Measurements from ENCODE around the gene GSTM2. TPM values are rescaled to one million over a fixed set of nuclear protein-coding genes. Genes with fewer than 3 reads are reported as not detected.

The GSTM2 gene
- total RNA-seq, 1 donor from 2014 or later = 15.6 TPM

GRCh38 chr1:109649491-109649914, 18.4 kb upstream of the GSTM2 start:
- Histone ChIP-seq H3K36me3 (no peaks in the 10 kb centered on the region), H3K4me2 (peak overlapping the region; percentile 1), H3K4me3 (no peak overlapping the region), H3K27me3 (peaks cover 43% of the 10 kb centered on the region), H3K4me1 (no peaks in the 10 kb centered on the region), H3F3A (ENCODE audit: low read depth) (no peaks in the 10 kb centered on the region), H3K27ac (no peak overlapping the region), H3K9ac (no peak overlapping the region), H3K9me3 (ENCODE audit: low read depth) (no peaks in the 10 kb centered on the region), H4K20me1 (ENCODE audit: low read depth) (no peaks in the 10 kb centered on the region), H2AFZ (replicated peaks) (peak overlapping the region; percentile 80), H3K79me2 (ENCODE audit: low read depth) (no peaks in the 10 kb centered on the region)
- peaks cover 3% of the 10 kb centered on the region for H3K27me3 Mint-ChIP-seq (ENCODE audit: insufficient read depth, low read depth)
- H3K36me3 Mint-ChIP-seq = no peaks in the 10 kb centered on the region
- H3K9me3 Mint-ChIP-seq = peaks cover 16% of the 10 kb centered on the region
- no peak overlapping the region for H3K4me3 Mint-ChIP-seq
- peak; percentile 33 for TF ChIP-seq CTCF (IDR thresholded peaks at IDR 0.05)
- no peak for TF ChIP-seq EZH2phosphoT487 (IDR thresholded peaks at IDR 0.05)
- peaks cover 13% of the 10 kb centered on the region for H3K4me1 Mint-ChIP-seq
- no peak for DNase-seq (ENCODE audit: low spot score)
- H3K27ac Mint-ChIP-seq = no peak overlapping the region

GRCh38 chr1:109650609-109651008, 17.2 kb upstream of the GSTM2 start:
- H3K9me3 Mint-ChIP-seq = peaks cover 10% of the 10 kb centered on the region

GRCh38 chr1:109652402-109652801, 15.5 kb upstream of the GSTM2 start:
- Mint-ChIP-seq H3K9me3 (no peaks in the 10 kb centered on the region), H3K27ac (no peak overlapping the region), H3K4me1 (peaks cover 11% of the 10 kb centered on the region), H3K4me3 (no peak overlapping the region), H3K27me3 (ENCODE audit: insufficient read depth, low read depth) (peaks cover 7% of the 10 kb centered on the region), H3K36me3 (no peaks in the 10 kb centered on the region)
- peaks cover 55% of the 10 kb centered on the region for H3K27me3 ChIP-seq
- no peak for DNase-seq (ENCODE audit: low spot score)
- no peaks in the 10 kb centered on the region for H3K36me3 ChIP-seq
- no peaks in the 10 kb centered on the region for H3K79me2 ChIP-seq (ENCODE audit: low read depth)
- no peak overlapping the region for H2AFZ ChIP-seq (replicated peaks)
- H3K27ac ChIP-seq = no peak overlapping the region
- no peak overlapping the region for H3K4me2 ChIP-seq
- peaks cover 3% of the 10 kb centered on the region for H3K4me1 ChIP-seq
- TF ChIP-seq CTCF (IDR thresholded peaks at IDR 0.05) (no peak), EZH2phosphoT487 (IDR thresholded peaks at IDR 0.05) (no peak), EZH2 (IDR thresholded peaks at IDR 0.05) (no peak)
- H3K9ac ChIP-seq = no peak overlapping the region
- no peaks in the 10 kb centered on the region for H4K20me1 ChIP-seq (ENCODE audit: low read depth)
- H3F3A ChIP-seq (ENCODE audit: low read depth) = peaks cover 4% of the 10 kb centered on the region
- H3K4me3 ChIP-seq = no peak overlapping the region
- H3K9me3 ChIP-seq (ENCODE audit: low read depth) = no peaks in the 10 kb centered on the region

More at GRCh38 chr1:109650609-109651008, 17.2 kb upstream of the GSTM2 start:
- H3K9ac ChIP-seq = no peak overlapping the region
- H3K36me3 Mint-ChIP-seq = no peaks in the 10 kb centered on the region
- no peak overlapping the region for H2AFZ ChIP-seq (replicated peaks)
- H3K27me3 Mint-ChIP-seq (ENCODE audit: insufficient read depth, low read depth) = peaks cover 6% of the 10 kb centered on the region
- no peaks in the 10 kb centered on the region for H4K20me1 ChIP-seq (ENCODE audit: low read depth)
- no peak overlapping the region for H3K4me3 Mint-ChIP-seq
- no peak overlapping the region for H3K27ac ChIP-seq
- no peaks in the 10 kb centered on the region for H3K9me3 ChIP-seq (ENCODE audit: low read depth)
- peaks cover 54% of the 10 kb centered on the region for H3K27me3 ChIP-seq
- H3K4me2 ChIP-seq = no peak overlapping the region
- no peak for DNase-seq (ENCODE audit: low spot score)
- TF ChIP-seq EZH2 (IDR thresholded peaks at IDR 0.05) (no peak), CTCF (IDR thresholded peaks at IDR 0.05) (no peak), EZH2phosphoT487 (IDR thresholded peaks at IDR 0.05) (no peak)
- H3K4me3 ChIP-seq = no peak overlapping the region
- H3K79me2 ChIP-seq (ENCODE audit: low read depth) = no peaks in the 10 kb centered on the region
- H3K27ac Mint-ChIP-seq = no peak overlapping the region
- H3K4me1 Mint-ChIP-seq = peaks cover 9% of the 10 kb centered on the region
- H3K36me3 ChIP-seq = no peaks in the 10 kb centered on the region
- peaks cover 3% of the 10 kb centered on the region for H3K4me1 ChIP-seq
- peaks cover 3% of the 10 kb centered on the region for H3F3A ChIP-seq (ENCODE audit: low read depth)

All from neural progenitor cell (in vitro differentiated cells).